Transverse colon (tissue), 3 donors: Measurements from ENCODE around the gene RSRC1.

Source experiments
- CTCF ChIP-seq, 5 experiments: fragments of 200-600 bp in 3 of 5; fragments of 450-650 bp in 2 of 5; sonication (generic) in 3 of 5; IDR thresholded peaks; 1 replicate in 2 of 5; 2 replicates in 3 of 5; pipeline ENCODE4 v1.5.1; 2016 to 2017; ENCODE audit warnings: antibody characterized with exemption in 5 of 5, inconsistent platforms in 3 of 5, mild to moderate bottlenecking in 2 of 5, moderate library complexity in 1 of 5
- EP300 ChIP-seq: sonication (generic); formaldehyde crosslinking; IDR thresholded peaks from one replicate; pipeline ENCODE4 v1.6.1; 2017; ENCODE audit warnings: antibody characterized with exemption, low read depth
- POLR2A ChIP-seq: fragments of 450-650 bp; IDR thresholded peaks from one replicate; pipeline ENCODE4 v1.6.1; 2016; ENCODE audit warnings: antibody characterized with exemption, mild to moderate bottlenecking, moderate library complexity

- TF ChIP-seq EP300, result no peak
- TF ChIP-seq CTCF (IDR thresholded peaks at IDR 0.05), result no peak
- TF ChIP-seq POLR2A, result no peak
Measured at GRCh38 chr3:158217992-158218391, 108.1 kb downstream of the RSRC1 start.
